ENCODE measurements around the gene NSG1. TPM values are rescaled to one million over a fixed set of nuclear protein-coding genes. Genes with fewer than 3 reads are reported as not detected.

The NSG1 gene
- polyA plus RNA-seq, 2 of the 4 experiments (the other 2 are of a cell fraction), result 0.26 to 0.34 TPM

DNA sequence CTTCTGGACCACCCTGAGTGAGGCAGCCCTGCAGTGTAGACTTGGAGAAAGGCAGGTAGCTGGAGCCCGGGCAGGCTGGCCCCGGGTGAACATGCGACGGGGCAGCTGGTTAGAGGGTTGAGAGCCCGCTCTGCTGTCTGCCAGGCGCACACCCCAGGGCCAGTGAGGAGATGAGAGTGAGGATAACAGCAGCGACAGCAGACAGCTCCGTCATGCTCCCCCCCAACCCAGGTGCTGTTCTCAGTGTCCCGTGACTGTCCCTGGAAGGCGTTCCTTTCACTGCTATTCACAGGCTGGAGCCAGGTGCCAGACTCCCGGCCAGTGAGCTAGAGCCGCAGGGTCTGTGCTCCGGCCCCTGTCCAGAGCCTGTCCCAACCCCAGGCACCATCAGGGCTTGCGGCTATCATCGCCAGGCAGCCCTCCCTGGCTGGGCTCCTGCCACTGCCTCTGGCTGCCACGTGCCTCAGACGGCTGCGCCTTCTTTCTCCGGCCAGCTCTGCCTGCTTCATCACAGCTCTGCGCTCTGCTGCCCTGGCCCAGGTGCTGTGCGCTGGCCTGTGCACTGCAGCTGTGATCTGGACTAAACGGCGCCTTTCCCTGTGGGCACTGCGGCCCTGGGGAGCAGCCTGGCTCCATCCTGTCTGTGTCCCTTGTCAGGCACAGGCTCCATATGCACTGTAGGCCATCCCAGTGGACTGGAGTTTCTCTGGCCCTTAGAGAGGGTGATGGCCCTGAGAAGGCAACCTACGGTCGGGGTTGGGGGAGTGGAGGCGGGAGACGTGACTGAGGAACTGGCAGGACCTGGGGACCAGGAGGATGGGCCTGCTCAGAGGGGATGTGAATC is 19.8 kb downstream of the NSG1 start:
- FAIRE-seq (no peak), ATAC-seq (peak; percentile 22 to 24; a peak in 3 of 6 replicates), DNase-seq (ENCODE audit: low read depth in 1 of 2, low spot score in 1 of 2) (no peak)
- POLR2A ChIA-PET, result no interaction called here
- H3K4me2 ChIP-seq, result no peak overlapping the region
- H3K4me3 ChIP-seq, result no peak overlapping the region
- TF ChIP-seq EHF (CRISPR knock-in tag; IDR thresholded peaks at IDR 0.05) (no peak), ZFP36 (IDR thresholded peaks at IDR 0.05; ENCODE audit: borderline replicate concordance, partially characterized antibody) (no peak), HOXA7 (CRISPR knock-in tag; IDR thresholded peaks at IDR 0.05) (no peak), RFX5 (IDR thresholded peaks at IDR 0.05) (no peak), SMC3 (IDR thresholded peaks at IDR 0.05) (no peak), RARB (CRISPR knock-in tag; IDR thresholded peaks at IDR 0.05) (no peak), HDAC2 (IDR thresholded peaks at IDR 0.05) (no peak)
- TF ChIP-seq, protein P1, sequence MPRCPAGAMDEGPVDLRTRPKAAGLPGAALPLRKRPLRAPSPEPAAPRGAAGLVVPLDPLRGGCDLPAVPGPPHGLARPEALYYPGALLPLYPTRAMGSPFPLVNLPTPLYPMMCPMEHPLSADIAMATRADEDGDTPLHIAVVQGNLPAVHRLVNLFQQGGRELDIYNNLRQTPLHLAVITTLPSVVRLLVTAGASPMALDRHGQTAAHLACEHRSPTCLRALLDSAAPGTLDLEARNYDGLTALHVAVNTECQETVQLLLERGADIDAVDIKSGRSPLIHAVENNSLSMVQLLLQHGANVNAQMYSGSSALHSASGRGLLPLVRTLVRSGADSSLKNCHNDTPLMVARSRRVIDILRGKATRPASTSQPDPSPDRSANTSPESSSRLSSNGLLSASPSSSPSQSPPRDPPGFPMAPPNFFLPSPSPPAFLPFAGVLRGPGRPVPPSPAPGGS (IDR thresholded peaks at IDR 0.05), result no peak
- TF ChIP-seq, protein P2, sequence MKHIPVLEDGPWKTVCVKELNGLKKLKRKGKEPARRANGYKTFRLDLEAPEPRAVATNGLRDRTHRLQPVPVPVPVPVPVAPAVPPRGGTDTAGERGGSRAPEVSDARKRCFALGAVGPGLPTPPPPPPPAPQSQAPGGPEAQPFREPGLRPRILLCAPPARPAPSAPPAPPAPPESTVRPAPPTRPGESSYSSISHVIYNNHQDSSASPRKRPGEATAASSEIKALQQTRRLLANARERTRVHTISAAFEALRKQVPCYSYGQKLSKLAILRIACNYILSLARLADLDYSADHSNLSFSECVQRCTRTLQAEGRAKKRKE (CRISPR knock-in tag; IDR thresholded peaks at IDR 0.05; ENCODE audit: low read depth), result no peak
- no peak overlapping the region for H3K27ac ChIP-seq
- no peaks in the 10 kb centered on the region for H3K9me3 ChIP-seq
- 70% methylated on average over 16 of the region's 28 CpGs for WGBS (ENCODE audit: missing lambda C conversion rate)
- CTCF ChIA-PET, result interaction anchor here (1.0 kb wide), 1 partner anchor 24 kb away, joined by 3 read pairs; no protein-coding TSS in a partner anchor
- no peaks in the 10 kb centered on the region for H3K4me1 ChIP-seq

DNA sequence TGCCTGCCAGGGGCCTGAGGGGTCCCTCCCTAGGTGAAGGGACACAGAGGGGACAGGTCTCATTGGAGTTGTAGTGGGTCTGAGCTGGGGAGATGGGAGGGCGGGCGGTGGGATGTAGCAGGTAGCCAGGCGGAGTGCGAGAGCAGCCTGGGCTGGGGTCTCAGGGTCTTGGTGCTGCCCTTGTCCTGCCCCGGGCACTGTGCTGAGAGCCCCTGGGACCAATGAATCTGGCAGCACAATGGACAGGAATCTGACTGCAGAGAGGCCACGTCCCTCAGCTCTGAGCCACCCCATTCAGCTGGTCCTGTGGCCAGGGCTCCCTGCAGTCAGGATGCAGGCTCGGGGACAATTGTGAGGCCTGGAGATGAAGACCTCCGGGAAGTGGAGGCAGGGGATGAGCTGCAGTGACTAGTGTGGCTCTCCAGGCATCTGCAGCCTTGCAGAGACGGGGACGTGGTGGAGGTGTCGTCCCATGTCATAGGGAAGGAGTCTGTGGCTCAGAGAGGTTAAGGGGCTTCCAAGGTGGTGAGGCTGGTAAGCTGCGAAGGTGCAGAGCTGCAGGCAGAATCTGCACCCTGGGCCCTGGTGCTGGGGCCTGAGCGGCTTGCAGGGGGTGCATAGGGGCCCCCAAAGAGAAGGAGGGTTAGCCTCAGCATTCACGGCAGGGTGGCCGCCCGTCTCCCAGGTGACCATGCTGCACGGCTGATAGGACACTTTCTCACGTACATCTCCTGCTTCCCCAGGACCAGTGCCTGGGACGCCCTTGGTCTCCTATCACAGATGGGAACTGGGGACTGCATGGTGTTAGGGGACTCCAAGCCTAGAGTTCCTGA is 20.6 kb downstream of the NSG1 start:
- no peak for DNase-seq (ENCODE audit: low read depth in 1 of 2, low spot score in 1 of 2)

DNA sequence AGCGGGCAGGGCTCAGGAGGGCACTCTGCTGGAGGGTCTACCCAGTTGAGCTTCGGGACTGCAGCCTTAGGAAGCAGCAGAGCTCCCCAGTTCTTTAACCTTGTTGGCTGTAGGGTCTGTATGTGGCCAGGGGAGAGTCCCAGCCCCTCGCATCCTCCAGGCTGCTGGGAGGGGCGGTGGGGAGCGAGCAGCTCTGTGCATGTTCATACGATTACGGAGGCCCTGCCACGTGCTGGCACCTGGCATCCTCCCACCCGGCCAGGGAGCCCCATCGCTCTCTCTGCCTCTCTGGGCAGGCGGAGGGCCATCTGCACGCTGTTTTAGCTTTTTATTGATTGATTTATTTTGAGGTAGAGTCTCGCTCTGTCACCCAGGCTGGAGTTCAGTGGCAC is 21.2 kb downstream of the NSG1 start:
- FAIRE-seq, result no peak
- TF ChIP-seq GATA3 (IDR thresholded peaks at IDR 0.05; ENCODE audit: borderline replicate concordance) (no peak), HEYL (CRISPR knock-in tag; IDR thresholded peaks at IDR 0.05) (no peak), CBX2 (IDR thresholded peaks at IDR 0.05; ENCODE audit: borderline replicate concordance, low read depth) (no peak), CHD2 (IDR thresholded peaks at IDR 0.05; ENCODE audit: low read length, partially characterized antibody) (no peak), HDAC2 (IDR thresholded peaks at IDR 0.05) (no peak), CBX8 (IDR thresholded peaks at IDR 0.05) (no peak), ESRRA (IDR thresholded peaks at IDR 0.05; ENCODE audit: borderline replicate concordance, low read length) (no peak), TP53 (CRISPR knock-in tag; IDR thresholded peaks at IDR 0.05) (no peak), JUNB (IDR thresholded peaks at IDR 0.05) (no peak)
- no peaks in the 10 kb centered on the region for H3K9me3 ChIP-seq
- H3K4me2 ChIP-seq, result no peak overlapping the region
- H3K4me3 ChIP-seq, result no peak overlapping the region
- DNase-seq (ENCODE audit: low read depth in 1 of 2, low spot score in 1 of 2), result no peak
- no peaks in the 10 kb centered on the region for H3K4me1 ChIP-seq
- H3K27ac ChIP-seq, result no peak overlapping the region
- POLR2A ChIA-PET, result no interaction called here
- peak; percentile 19 to 25; a peak in 3 of 6 replicates for ATAC-seq
- CTCF ChIA-PET, result no interaction called here
- WGBS (ENCODE audit: missing lambda C conversion rate), result 36% methylated on average over 10 of the region's 13 CpGs

More for the DNA sequence above, 20.6 kb downstream of the NSG1 start:
- Histone ChIP-seq H3K4me2 (no peak overlapping the region), H3K4me3 (no peak overlapping the region), H3K4me1 (no peaks in the 10 kb centered on the region), H3K27ac (no peak overlapping the region), H3K9me3 (no peaks in the 10 kb centered on the region)
- FAIRE-seq (no peak), ATAC-seq (no peak; a peak in 2 of 6 replicates)
- TF ChIP-seq KDM5A (IDR thresholded peaks at IDR 0.05), result no peak
- no peak for TF ChIP-seq HOXB13 (CRISPR knock-in tag; IDR thresholded peaks at IDR 0.05; ENCODE audit: low read depth)
- no peak for TF ChIP-seq EHMT2 (IDR thresholded peaks at IDR 0.05; ENCODE audit: low read depth)
- TF ChIP-seq BHLHE40 (IDR thresholded peaks at IDR 0.05; ENCODE audit: low read depth, low read length), result no peak
- TF ChIP-seq, protein P1 (IDR thresholded peaks at IDR 0.05), result no peak
- TF ChIP-seq JUNB (IDR thresholded peaks at IDR 0.05), result no peak
- TF ChIP-seq CHD4 (IDR thresholded peaks at IDR 0.05; ENCODE audit: borderline replicate concordance), result no peak
- TF ChIP-seq CBX2 (IDR thresholded peaks at IDR 0.05; ENCODE audit: borderline replicate concordance, low read depth), result no peak
- TF ChIP-seq, protein P3, sequence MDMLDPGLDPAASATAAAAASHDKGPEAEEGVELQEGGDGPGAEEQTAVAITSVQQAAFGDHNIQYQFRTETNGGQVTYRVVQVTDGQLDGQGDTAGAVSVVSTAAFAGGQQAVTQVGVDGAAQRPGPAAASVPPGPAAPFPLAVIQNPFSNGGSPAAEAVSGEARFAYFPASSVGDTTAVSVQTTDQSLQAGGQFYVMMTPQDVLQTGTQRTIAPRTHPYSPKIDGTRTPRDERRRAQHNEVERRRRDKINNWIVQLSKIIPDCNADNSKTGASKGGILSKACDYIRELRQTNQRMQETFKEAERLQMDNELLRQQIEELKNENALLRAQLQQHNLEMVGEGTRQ (IDR thresholded peaks at IDR 0.05), result no peak
- 39% methylated on average over 6 of the region's 19 CpGs for WGBS (ENCODE audit: missing lambda C conversion rate)
- POLR2A ChIA-PET, result no interaction called here
- CTCF ChIA-PET, result interaction anchor here (1.0 kb wide), 1 partner anchor 23 kb away, joined by 3 read pairs; no protein-coding TSS in a partner anchor
